Measurements from ENCODE around the gene ARHGEF7.

ARHGEF7 gene

DNA sequence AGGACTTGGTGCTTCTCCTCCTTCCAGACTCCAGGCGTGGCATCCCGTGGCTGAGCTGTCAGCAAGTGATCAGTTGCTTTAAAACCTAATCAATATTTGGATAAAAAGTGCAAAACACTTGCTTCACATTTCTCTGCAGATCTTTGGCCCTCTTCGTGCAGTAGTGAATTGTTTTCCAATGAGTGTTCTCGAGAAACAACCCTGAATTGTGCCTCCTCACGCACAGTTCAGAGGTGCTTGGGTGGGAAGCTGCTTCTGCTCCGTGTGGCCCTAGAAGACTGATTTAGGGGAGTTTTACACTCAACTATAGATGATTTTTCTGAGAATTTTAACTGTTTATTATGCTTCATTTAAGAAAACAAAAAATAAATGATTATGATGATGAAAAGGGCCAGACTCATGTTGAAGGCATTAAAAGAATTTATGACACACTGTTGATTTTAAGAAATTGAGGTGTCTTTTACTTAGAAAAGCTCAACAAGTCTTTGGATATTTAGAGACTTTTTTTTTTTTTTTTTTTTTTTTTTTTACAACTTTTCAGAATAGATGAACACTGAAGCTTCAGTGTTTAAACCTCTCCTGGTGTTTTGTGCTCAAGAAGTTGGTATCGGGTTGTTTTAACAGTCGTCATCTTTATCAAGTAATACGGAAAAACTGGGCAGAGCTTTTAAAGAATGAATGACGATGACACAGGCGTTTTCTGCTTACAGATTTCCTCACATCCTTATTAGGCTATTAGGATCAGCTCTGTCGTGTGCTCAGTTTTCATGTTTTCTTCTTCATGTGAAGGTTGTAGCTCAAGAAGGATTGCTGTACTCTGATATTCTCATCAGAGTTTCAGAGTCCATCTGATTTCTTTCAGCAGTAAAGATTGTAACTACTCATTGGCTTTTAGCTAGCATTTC, 165.8 kb downstream of the ARHGEF7 start:
- ATAC-seq (no peak), DNase-seq (ENCODE audit: low spot score in 2 of 2) (no peak)
- H3K4me1 Mint-ChIP-seq = no peaks in the 10 kb centered on the region
- no peak overlapping the region for H3K27ac Mint-ChIP-seq
- no peak overlapping the region for H3K4me3 Mint-ChIP-seq
- peaks cover 100% of the 10 kb centered on the region for H3K36me3 Mint-ChIP-seq
- no peaks in the 10 kb centered on the region for H3K9me3 Mint-ChIP-seq

DNA sequence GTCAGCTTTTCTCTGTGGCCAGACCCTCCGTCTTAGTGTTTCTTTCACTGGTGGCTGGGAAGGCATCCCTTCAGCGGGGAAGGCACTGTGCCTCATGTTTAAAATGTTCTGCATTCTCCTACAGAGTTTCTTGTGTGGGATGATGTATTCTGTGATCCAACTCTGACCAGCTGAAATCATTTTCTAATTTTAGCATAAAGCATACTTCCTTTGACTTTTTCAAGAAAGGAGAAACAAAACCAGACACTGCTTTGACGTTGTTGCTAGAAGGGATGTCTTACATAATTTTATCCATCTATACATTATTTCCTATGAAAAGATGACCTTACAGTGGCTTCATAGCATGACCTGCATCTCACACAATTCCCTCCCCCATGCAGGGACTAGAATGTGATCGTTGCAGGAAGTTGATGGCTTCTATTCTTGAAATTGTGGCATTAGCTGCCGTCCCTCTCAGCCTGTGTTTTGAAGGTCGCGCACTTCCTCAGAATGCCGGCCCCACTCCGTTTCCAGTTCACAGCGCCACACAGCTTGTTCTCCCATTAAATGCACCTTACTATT, 166.7 kb downstream of the ARHGEF7 start:
- DNase-seq (ENCODE audit: low spot score in 2 of 2) (no peak), ATAC-seq (no peak)
- no peaks in the 10 kb centered on the region for H3K4me1 Mint-ChIP-seq

DNA sequence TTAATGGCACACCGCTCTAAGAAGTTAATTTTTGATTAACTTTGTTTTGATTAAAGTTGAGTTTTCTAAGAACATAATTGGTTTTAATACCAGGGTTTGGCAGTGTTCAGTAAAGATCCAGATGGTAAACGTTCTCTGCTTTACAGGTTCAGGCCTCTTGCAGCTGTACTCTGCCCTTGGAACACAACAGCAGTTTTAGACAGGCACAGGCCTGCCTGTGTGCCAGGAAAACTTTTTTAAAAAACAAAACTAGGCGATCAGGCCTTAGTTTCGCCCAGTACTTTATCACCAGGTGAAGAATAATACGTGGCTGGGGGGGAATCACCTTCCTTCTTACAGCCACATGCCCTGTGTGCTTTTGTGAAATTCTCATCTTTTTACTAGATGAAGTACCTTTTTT, 167.3 kb downstream of the ARHGEF7 start:
- Mint-ChIP-seq H3K9me3 (no peaks in the 10 kb centered on the region), H3K4me3 (no peak overlapping the region), H3K27ac (no peak overlapping the region), H3K4me1 (peaks cover 4% of the 10 kb centered on the region), H3K36me3 (peaks cover 100% of the 10 kb centered on the region)
- ATAC-seq (no peak), DNase-seq (ENCODE audit: low spot score in 2 of 2) (no peak)

More for the DNA sequence above, 166.7 kb downstream of the ARHGEF7 start:
- no peaks in the 10 kb centered on the region for H3K9me3 Mint-ChIP-seq
- no peak overlapping the region for H3K27ac Mint-ChIP-seq
- no peak overlapping the region for H3K4me3 Mint-ChIP-seq
- peaks cover 100% of the 10 kb centered on the region for H3K36me3 Mint-ChIP-seq

DNA sequence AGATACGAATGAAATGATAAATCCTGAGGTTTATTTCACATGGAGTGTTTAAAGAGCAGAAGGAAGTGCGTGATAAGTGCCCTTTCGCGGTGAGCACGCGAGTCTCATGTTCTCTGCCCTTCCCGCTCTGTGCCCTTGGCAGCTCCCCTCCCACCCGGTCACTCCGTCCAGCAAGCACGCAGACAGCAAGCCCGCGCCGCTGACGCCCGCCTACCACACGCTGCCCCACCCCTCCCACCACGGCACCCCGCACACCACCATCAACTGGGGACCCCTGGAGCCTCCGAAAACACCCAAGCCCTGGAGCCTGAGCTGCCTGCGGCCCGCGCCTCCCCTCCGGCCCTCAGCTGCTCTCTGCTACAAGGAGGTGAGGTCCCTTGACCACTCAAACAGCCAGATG, 167.9 kb downstream of the ARHGEF7 start:
- Mint-ChIP-seq H3K27ac (no peak overlapping the region), H3K4me1 (peaks cover 5% of the 10 kb centered on the region), H3K4me3 (no peak overlapping the region), H3K36me3 (peaks cover 100% of the 10 kb centered on the region), H3K9me3 (no peaks in the 10 kb centered on the region)
- ATAC-seq (no peak), DNase-seq (ENCODE audit: low spot score in 2 of 2) (no peak)

DNA sequence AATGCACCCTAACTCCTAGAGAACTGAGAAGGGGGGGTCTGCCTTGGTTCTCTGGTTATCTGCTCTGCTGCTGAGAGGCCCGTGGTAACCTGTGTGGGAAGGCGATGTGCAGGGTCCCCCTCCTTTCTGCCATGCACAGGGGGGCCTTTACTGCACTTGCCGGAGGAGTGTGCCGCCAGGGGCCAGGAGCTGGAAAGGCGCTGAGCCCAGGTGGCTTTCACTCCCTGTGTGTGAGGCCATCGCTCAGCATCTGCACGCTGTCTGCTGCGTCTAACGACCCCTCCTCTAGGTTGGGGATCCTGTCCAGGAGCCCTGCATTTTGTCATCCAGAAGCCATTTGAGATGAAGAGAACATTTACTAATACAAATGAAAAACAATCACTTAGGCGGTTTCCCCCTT, 168.3 kb downstream of the ARHGEF7 start:
- Mint-ChIP-seq H3K4me3 (no peak overlapping the region), H3K4me1 (peaks cover 5% of the 10 kb centered on the region), H3K27ac (no peak overlapping the region), H3K9me3 (no peaks in the 10 kb centered on the region), H3K36me3 (peaks cover 100% of the 10 kb centered on the region)
- DNase-seq (ENCODE audit: low spot score in 2 of 2) = no peak
- ATAC-seq = no peak

DNA sequence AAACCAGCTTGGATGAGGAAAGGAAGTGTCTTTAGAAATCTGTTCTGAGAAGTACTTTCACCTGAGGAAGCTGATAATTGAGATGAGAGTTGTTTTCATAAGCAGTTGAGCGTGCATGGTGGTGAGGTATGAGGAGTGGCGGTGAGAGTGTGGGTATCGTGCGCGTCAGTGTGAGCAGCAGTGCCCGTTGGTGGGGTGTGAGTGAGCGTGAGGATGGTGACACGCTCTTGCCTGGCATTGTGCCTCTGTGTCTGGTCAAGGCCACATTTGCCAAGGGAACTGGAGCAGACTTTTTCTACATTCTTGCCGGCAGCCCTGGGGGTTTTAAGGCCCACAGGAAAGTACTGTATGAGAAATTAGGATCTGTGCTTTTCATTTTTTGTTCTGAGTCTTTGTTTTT, 168.9 kb downstream of the ARHGEF7 start:
- Mint-ChIP-seq H3K27ac (no peak overlapping the region), H3K36me3 (peaks cover 100% of the 10 kb centered on the region), H3K4me3 (no peak overlapping the region), H3K4me1 (peaks cover 5% of the 10 kb centered on the region), H3K9me3 (no peaks in the 10 kb centered on the region)
- DNase-seq (ENCODE audit: low spot score in 2 of 2) (no peak), ATAC-seq (no peak)

DNA sequence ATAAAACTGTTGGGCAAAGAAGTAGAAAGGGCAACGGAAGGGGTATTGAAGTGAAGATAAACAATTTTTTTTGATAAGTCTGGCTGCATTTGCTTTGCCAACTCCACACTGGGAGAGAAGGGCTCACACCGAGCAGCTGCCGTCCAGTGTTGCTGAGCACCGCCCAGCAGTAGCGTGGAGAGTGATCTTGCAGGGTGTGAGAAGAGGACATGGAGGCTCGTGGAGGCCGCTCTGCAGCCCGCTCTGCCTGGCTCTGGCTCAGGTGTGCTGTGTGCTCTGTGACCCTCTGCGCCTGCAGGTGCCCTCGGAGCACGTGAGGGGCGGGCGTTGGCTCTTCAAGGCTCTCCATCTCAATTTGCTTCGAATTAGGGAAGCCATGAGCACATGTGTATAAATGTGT, 169.5 kb downstream of the ARHGEF7 start:
- DNase-seq (ENCODE audit: low spot score in 2 of 2) (no peak), ATAC-seq (no peak)
- Mint-ChIP-seq H3K4me1 (peaks cover 5% of the 10 kb centered on the region), H3K9me3 (no peaks in the 10 kb centered on the region), H3K4me3 (no peak overlapping the region), H3K27ac (no peak overlapping the region), H3K36me3 (peaks cover 100% of the 10 kb centered on the region)

DNA sequence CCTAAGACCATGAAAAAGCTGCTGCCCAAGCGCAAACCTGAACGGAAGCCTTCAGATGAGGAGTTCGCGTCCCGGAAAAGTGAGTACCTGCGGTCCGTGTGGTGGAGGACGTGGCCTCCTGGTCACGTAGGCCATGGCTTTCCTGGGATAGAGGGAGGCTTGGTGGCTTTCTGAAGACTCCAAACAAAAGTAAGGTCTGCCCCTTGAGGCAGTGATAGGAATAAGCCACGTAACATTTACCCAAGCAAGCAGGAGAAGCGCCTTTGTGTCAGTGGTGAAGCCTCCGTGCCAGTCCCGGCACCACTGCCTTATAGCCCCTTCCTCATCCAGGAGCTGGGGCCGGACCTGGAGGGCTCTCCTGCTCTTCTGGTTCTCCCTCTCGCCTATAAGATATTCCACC, 171.1 kb downstream of the ARHGEF7 start:
- peaks cover 100% of the 10 kb centered on the region for H3K36me3 Mint-ChIP-seq
- no peak overlapping the region for H3K4me3 Mint-ChIP-seq
- DNase-seq (ENCODE audit: low spot score in 2 of 2) (no peak), ATAC-seq (no peak)
- H3K9me3 Mint-ChIP-seq = no peaks in the 10 kb centered on the region
- peaks cover 5% of the 10 kb centered on the region for H3K4me1 Mint-ChIP-seq
- H3K27ac Mint-ChIP-seq = no peak overlapping the region

DNA sequence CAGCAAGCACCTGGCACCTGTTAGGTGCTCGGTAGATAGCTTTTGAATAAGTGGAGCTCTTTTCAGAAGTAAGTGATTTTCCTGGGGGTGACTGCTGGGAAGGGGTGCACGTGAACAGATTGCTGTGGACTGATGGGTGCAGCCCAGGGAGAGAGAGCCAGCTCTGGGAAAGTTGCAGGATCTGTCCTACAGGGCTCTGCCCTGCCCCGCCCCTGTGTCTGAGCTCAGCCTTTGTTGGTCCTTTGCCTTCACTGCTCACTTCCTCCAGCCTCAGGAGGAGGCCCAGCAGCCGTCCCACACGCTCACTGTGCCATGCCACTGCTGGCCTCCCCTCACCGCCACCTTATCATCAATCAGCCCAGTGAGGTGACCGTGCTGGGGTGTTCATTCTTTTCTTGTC, 171.6 kb downstream of the ARHGEF7 start:
- no peak for DNase-seq (ENCODE audit: low spot score in 2 of 2)
- Mint-ChIP-seq H3K4me3 (no peak overlapping the region), H3K4me1 (peaks cover 5% of the 10 kb centered on the region), H3K36me3 (peaks cover 100% of the 10 kb centered on the region), H3K9me3 (no peaks in the 10 kb centered on the region), H3K27ac (no peak overlapping the region)
- no peak for ATAC-seq

DNA sequence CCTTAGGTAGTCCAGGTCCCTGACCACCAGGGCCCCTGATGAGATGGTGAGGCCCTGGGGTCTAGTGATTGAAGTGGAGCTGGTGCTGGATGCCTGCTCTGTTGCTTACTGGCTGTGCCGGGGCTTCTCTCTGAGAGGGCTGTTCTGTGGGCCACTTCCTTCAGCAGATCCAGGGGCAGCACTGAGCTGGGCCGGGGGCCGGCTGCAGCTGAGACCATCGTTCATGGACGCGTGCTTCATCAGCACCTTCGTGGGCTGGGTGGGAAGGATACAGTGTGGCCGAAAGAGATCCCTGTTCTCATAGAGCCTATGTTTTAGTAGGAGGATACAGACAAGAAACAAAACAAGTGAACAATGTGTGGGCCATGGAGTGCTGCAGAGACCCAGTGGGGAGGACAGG, 172.1 kb downstream of the ARHGEF7 start:
- Mint-ChIP-seq H3K9me3 (no peaks in the 10 kb centered on the region), H3K4me3 (no peak overlapping the region), H3K4me1 (peaks cover 5% of the 10 kb centered on the region), H3K27ac (no peak overlapping the region), H3K36me3 (peaks cover 100% of the 10 kb centered on the region)
- ATAC-seq (no peak), DNase-seq (ENCODE audit: low spot score in 2 of 2) (no peak)

DNA sequence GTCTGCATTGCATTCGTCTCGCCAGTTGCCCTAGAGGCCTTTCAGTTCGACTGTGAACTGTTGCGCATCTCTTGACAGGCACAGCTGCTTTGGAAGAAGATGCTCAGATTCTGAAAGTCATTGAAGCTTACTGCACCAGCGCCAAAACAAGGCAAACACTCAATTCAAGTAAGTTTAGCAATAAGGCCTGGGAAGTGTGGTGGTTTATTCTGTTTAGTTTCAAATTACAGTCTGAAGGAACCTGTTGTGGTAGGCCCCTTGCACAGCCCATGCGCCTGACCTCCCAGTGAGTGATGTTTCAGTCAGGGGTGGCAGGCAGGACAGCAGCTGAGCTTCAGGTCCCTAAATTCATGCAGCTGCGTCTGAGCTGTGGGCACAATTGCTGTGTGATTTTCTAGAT, 173.2 kb downstream of the ARHGEF7 start:
- Mint-ChIP-seq H3K4me1 (peaks cover 5% of the 10 kb centered on the region), H3K9me3 (no peaks in the 10 kb centered on the region), H3K27ac (no peak overlapping the region), H3K4me3 (no peak overlapping the region), H3K36me3 (peaks cover 99% of the 10 kb centered on the region)
- DNase-seq (ENCODE audit: low spot score in 2 of 2) = no peak
- ATAC-seq = no peak

DNA sequence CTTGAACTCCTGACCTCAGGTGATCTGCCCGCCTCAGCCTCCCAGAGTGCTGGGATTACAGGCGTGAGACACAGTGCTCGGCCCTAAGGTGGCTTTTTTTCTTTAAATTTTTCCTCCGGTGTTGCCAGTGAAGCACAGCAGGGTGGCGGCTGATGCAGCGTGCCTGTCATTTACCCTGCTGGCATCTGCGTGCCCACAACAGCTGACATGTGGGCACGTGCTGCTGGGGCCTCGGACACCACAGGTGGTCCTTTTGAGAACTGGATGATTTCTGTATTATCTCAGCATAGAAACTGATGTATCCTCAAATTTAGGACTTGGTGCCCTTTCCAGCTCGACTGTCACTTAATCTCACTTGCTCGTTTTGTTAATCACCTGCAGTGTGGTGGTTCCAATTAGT, 174.1 kb downstream of the ARHGEF7 start:
- no peaks in the 10 kb centered on the region for H3K9me3 Mint-ChIP-seq
- H3K36me3 Mint-ChIP-seq = peaks cover 96% of the 10 kb centered on the region
- no peak overlapping the region for H3K4me3 Mint-ChIP-seq
- H3K4me1 Mint-ChIP-seq = peaks cover 5% of the 10 kb centered on the region
- DNase-seq (ENCODE audit: low spot score in 2 of 2) = no peak
- no peak overlapping the region for H3K27ac Mint-ChIP-seq
- no peak for ATAC-seq

DNA sequence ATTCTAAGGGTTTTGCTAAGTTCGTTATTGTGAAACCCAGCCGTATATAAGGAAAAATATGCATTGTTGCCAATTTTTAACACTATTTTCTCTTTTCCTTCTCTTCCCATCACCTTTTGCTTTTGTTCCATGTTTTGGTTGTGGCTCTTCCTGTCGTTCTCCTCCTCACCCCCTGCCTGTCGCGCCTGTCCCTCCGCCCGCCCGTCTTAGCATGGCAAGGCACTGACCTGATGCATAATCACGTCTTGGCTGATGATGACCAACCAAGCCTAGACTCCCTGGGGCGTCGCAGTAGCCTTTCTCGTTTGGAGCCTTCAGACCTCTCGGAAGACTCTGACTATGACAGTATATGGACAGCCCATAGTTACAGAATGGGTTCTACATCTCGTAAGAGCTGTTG, 176.8 kb downstream of the ARHGEF7 start:
- peaks cover 76% of the 10 kb centered on the region for H3K36me3 Mint-ChIP-seq
- H3K4me3 Mint-ChIP-seq = no peak overlapping the region
- H3K27ac Mint-ChIP-seq = no peak overlapping the region
- no peak for DNase-seq (ENCODE audit: low spot score in 2 of 2)
- peaks cover 19% of the 10 kb centered on the region for H3K4me1 Mint-ChIP-seq
- no peaks in the 10 kb centered on the region for H3K9me3 Mint-ChIP-seq
- no peak for ATAC-seq

DNA sequence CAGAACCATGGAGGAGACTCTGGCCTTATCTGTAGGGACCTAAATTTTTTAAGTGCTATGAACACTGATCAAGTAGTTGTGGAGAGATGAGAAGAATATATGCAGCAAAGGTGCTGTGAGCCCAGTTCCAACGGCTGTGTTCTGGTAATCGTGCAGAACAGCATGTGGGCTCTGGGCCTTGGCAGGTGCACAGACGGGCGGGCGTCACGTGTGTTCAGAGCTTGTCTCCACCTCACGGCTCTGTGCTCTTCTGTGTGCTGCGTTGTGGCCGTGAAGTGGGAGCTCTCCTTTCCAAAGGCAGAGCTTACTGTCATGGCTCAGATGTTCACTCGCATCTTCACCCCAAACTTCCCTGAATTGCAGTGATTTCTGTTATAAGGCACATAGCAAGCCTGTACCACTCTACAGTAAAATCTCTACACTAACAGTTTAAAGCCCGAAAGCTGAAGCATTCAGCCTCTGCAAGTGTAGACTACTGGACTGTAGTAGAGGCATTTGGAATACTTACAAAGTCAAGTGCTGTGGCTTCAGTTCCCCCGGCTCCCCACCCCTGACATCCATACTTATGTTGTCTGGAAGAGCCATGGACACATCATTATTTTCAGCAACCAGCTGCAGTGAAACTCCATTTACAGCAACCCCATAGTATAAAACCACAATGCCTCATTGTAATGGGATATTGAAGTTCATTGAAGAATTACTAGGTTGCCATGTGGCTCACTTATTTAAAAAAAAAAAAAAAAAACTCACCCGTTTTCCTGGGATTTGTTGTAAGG, 177.8 kb downstream of the ARHGEF7 start:
- Mint-ChIP-seq H3K9me3 (no peaks in the 10 kb centered on the region), H3K4me1 (peaks cover 14% of the 10 kb centered on the region), H3K27ac (no peak overlapping the region), H3K36me3 (peaks cover 75% of the 10 kb centered on the region), H3K4me3 (no peak overlapping the region)
- DNase-seq (ENCODE audit: low spot score in 2 of 2) (no peak), ATAC-seq (no peak)

DNA sequence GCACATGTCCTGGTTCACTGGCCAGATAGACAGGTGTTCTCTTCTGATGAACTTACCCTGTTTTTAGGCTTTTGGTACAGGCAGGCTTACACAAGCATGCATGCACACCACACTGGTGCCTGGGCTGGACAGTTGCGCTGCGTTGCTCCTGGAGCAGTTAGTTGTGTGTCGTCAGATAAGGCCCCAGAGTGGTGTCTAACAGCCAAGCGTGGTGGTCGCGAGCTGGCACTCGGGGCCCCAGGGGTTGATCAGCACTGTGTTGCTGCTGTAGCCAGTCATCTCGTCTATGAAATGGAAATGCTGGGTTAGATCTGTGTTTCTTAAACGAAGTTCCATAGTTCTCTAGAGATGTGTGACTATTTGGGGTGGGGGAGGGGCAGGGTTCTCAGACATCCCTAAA, 180.8 kb downstream of the ARHGEF7 start:
- peaks cover 75% of the 10 kb centered on the region for H3K36me3 Mint-ChIP-seq
- ATAC-seq = no peak
- H3K4me3 Mint-ChIP-seq = no peak overlapping the region

DNA sequence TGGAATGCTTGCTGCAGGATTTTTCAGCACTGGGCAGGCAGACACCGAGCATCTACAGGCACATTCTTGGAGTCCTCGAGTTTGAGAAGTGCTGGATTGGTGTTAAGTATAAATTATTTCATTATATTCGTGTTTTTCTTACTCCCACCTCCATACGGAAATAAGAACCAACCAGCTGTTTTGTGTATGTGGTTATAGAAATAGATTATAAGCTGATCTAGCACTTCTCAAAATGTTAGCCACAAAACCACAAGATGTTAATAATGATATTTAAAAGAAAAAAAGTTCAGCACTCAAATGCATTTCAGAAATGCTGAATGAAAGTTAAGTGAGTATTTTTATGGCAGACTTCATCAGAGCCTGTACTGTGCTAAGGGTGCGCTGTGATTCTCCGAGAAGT, 181.3 kb downstream of the ARHGEF7 start:
- Mint-ChIP-seq H3K36me3 (peaks cover 75% of the 10 kb centered on the region), H3K27ac (no peak overlapping the region), H3K9me3 (no peaks in the 10 kb centered on the region), H3K4me3 (no peak overlapping the region), H3K4me1 (peaks cover 14% of the 10 kb centered on the region)
- ATAC-seq = no peak
- no peak for DNase-seq (ENCODE audit: low spot score in 2 of 2)

More for the DNA sequence above, 180.8 kb downstream of the ARHGEF7 start:
- Mint-ChIP-seq H3K27ac (peak overlapping the region; percentile 52), H3K4me1 (peaks cover 14% of the 10 kb centered on the region), H3K9me3 (no peaks in the 10 kb centered on the region)
- DNase-seq (ENCODE audit: low spot score in 2 of 2) = no peak
